ENCODE data around the gene CALCB.

GRCh38 chr11:15027011-15027410 lies 46.4 kb upstream of the CALCB start:
- TF ChIP-seq CTCF (IDR thresholded peaks at IDR 0.05) = no peak
- no peak for TF ChIP-seq POLR2A (IDR thresholded peaks at IDR 0.05)
